Stimulated activated CD8-positive, alpha-beta memory T cell treated with anti-CD3 and anti-CD28 coated beads, Interleukin-12 subunit alpha, Interleukin-12 subunit beta, amount 100 ng/mL, for 24 hours (primary cell): ENCODE data around the gene STAT6.

ENCODE experiments used
- DNase-seq: peaks from one replicate; pipeline ENCODE4 v3.0.0-alpha.2; 2020; ENCODE audit errors: extremely low read depth

Gene STAT6

GRCh38 chr12:57111031-57111734 lies at the start of gene STAT6:
STAT6 (minus strand) TSS chr12:57111362; CDS start chr12:57108278, 3,084 bp downstream.
- peak; percentile 61 for DNase-seq

DNA sequence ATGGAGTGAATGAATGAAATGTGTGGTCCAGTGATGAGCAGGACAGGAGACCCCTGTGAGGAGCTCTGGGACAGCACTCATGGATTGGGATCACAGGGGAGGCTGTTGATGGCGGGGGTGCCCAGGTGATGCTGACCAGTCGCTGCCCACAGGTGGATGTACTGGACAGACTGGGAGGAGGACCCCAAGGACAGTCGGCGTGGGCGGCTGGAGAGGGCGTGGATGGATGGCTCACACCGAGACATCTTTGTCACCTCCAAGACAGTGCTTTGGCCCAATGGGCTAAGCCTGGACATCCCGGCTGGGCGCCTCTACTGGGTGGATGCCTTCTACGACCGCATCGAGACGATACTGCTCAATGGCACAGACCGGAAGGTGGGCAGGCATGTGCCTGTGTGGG lies 49.6 kb upstream of the STAT6 start:
- no peak for DNase-seq

DNA sequence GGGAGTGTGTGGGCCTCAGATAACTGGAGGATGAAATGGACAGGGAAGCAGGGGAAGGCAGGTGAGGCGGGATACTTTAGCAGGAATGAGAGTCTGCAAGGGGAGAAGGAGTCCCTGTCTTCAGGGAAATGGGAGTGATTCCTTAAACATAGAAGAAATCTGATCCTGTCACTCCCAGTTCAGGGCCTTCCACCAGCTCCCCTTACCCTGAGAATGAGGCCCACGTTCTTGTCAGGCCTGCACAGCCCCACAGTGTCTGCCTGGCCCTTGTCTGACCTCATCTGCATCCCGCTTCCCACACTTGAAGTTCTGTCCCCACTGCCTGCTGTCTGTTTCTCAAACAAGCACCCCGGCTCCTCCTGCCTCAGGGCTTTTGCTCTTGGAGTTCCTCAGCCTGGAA lies 48.9 kb upstream of the STAT6 start:
- no peak for DNase-seq

DNA sequence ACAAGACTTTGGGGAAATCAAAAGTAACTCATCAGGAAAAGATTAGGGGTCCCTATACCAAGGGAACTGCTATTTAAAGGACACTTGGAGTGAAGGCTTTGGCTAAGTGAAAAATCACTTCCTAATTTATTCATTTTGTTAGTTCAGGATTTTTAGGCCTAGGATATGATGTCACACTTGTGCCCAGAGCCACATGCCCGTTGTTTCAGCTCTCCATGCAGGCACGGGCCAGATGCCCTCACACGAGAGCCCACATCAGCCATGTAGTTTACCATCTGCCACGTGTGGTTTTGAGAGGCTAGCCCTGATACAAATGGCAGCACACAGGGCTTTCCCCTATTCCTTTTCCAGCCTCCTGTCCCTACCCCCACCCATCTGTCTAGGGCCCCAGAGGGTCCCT lies 48.1 kb upstream of the STAT6 start:
- no peak for DNase-seq

DNA sequence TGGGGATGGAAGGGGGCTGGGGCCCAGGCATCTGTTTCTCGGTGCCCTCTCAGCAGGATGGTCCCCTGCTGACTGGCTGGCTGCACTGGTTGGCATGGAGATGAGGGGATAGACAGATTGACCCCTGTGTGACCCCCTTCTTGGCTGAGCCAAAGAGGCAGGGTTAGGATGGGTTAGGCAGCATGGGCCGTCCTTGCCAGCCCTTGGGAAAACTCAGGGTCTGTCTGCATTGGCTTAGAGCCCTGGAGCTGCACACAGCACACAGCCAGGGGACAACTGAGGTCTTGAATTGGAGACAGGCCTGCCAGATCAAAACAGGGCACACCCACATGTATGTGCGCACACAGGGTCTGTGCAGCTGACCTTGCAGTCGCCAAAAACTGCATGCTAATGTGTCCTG lies 47.5 kb upstream of the STAT6 start:
- DNase-seq = no peak

GRCh38 chr12:57158186-57158585 lies 47.0 kb upstream of the STAT6 start:
- no peak for DNase-seq

DNA sequence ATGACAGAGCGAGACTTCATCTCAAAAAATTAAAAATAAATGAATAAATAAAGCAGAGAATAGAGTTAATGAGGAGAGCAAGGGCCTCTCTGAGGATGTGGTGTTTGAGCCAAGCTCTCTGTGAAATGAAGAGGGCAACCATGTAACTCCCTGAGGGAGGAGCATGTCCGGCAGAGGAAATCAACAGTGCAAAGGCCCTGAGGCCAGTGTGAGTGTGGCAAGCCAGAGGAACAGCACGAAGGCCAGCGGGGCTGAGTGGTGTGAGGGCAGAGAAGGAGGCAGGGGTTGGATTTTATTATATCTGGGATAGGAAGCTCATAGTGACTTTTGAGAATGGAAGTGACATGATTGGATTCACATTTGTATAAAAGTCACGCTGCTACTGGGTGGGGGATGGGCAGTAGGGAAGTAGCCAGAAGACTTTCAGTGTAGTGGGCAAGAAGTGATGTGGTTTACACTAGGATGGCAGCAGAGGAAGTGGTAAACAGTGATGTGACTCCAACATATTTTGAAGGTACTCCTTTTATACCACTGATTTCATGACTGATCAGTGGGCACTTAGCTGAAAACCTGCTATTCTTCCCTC lies 46.5 kb upstream of the STAT6 start:
- no peak for DNase-seq

DNA sequence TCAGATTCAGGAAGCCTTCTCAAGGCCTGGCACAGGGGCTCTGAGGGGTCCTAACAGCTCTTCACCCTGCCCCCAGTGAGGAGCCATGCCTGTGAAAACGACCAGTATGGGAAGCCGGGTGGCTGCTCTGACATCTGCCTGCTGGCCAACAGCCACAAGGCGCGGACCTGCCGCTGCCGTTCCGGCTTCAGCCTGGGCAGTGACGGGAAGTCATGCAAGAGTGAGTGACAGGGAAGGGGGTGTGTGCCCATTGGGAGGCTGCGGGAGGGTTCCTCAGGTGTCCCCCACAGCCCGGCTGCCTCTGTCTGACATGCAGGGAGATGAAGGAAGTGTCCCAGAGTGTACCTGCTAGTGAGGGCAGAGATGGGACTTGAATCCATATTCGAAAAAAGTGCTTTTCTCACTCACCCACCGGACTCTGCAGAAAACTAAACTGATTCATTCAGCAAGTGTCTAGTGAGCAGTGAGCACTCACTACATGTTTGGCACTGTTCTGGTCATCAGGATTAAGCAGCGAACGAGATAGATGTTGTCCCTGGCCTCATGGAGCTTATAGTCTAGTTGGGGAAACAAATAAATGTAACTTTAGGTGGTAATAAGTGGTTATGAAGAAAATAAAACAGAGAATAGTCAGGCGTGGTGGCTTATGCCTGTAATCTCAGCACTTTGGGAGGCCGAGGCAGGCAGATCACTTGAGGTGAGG lies 45.7 kb upstream of the STAT6 start:
- no peak for DNase-seq

DNA sequence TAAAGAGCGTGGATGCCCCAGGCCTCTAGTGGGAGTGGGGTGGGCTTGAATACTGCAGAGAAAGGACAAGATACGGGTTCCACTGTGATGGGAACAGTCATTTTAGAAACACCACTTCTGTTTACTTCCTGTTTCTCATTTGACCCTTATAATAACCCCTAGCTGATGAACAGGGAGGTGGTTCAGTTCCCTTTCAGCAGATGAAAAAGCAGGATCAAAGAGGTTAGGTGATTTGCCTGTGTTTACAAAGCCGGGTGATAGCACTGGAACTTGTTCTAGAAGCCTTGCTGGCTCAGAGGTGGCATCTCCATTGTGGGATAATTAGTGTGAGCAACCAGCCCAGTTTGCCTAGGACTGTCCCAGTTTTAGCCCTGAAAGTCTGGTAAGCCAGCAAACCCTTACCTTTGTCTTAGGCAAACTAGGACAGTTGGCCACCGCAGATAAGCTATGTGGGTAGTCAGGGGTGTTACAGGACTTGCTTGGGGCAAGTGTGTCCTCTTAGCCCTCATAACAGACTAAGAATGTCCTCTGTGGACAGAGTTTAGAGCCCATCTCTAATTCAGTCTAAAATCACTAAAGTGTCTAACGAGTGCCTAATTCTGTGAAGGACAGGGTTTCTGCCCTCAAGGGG lies 43.8 kb upstream of the STAT6 start:
- no peak for DNase-seq

GRCh38 chr12:57154076-57154475 lies 42.9 kb upstream of the STAT6 start:
- DNase-seq = no peak

GRCh38 chr12:57153415-57153997 lies 42.3 kb upstream of the STAT6 start:
- no peak for DNase-seq

DNA sequence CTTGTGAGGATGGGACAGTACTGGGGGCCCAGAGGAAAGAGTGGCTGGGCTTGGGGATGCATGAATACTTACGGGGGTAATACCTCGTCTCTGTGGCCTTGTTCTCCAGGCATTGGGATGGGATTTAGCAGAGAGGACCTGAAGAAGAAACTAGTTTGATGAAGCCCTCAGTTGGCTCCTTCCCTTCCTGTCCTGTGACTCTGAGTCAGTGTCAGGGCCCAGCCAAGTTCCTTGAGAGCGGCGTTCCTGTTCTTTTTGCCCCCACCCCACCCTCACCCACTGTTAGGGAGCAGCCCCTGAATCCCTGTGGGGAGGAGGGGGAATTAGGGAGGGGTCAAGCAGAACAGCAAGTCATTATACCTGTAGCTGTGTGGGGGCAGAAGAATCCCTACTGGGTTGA lies 41.5 kb upstream of the STAT6 start:
- DNase-seq = no peak

DNA sequence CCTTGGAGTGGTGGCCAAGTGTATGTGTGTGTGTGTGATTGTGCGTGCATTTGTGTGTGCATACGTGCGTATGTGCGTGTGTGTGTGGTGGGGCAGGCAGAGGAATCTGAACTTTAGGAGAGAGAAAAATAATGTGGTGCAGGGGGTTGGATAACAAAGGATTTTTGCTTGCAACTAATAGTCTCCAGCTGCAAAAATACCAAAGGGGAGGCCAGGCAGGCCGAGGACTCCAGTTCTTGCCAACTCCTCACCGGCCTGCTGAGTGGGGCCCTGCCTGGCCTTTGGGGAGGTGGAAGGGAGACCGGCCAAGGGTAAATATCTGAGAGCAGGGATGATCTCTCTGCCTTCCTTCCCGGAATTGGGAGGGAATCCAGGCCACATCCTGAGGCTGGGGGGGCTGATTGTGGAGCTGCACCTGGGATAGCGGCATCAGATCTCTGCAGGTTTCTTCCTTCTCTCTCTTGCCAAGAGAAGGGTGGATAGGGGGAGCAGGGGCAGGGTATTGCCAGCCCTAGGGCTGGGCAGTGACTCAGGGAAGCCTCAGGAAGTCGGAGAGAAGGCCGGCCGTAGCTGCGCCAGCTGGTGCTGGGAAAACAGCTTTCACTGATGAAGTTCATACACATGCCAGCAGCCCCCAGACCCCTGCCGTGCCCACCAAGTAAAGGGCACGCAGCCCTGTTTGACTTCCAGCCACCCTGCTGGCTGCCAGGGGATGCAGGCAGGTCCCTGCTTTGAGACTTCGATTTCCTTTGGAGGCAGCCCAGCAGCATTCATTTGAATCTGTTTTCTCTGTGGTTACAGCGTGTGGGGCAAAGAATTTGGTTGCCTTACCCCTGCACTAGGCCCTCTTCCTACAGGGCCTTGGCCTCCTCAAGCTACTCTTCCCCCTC lies 40.8 kb upstream of the STAT6 start:
- no peak for DNase-seq

DNA sequence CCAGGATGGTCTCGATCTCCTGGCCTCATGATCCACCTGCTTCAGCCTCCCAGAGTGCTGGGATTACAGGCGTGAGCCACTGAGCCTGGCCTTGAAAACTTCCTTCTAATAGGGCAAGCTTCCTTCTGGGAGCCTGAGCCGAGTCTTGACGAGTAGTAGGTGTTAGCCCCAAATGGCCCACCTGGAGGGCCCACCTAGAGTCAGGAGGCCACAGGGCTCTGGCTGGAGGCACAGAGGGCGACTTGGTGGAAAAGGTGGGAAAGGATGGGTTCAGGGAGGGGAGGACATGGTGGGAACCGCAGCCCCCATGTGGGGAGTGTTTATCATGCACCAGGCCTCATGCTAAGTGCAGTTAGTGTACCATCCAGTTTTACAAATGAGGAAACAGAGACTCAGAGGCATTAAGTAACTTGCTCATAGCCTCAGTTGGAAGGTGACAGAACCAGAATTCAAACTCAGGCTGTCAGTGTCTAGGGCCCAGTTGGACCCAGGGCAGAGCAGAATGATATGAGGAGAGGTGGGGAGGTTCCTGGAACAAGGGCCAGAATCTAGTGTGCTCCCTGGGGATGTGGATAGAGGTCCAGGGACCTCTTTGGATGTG lies 39.3 kb upstream of the STAT6 start:
- no peak for DNase-seq

- DNase-seq = no peak
These were observed 38.2 kb upstream of the STAT6 start for GRCh38 chr12:57149245-57149900.

- DNase-seq = no peak
These were observed 37.5 kb upstream of the STAT6 start for GRCh38 chr12:57148469-57149244.

GRCh38 chr12:57146961-57147944 lies 36.1 kb upstream of the STAT6 start, which contains the start of gene LRP1-AS:
LRP1-AS (minus strand) TSS chr12:57147619.
- DNase-seq = no peak

GRCh38 chr12:57146092-57146491 lies 34.9 kb upstream of the STAT6 start:
- no peak for DNase-seq
